ENCODE results near the gene GALNT9.

GRCh38 chr12:132178801-132179401, 150.5 kb downstream of the GALNT9 start:
- TF ChIP-seq ARNTL (CRISPR knock-in tag; IDR thresholded peaks at IDR 0.05; ENCODE audit: borderline replicate concordance, low read depth) (no peak), ZFP3 (CRISPR knock-in tag; IDR thresholded peaks at IDR 0.05) (no peak), ZNF565 (CRISPR knock-in tag; conservative IDR thresholded peaks at IDR 0.05; ENCODE audit: low read depth) (no peak), RARB (CRISPR knock-in tag; IDR thresholded peaks at IDR 0.05) (no peak), PATZ1 (CRISPR knock-in tag; IDR thresholded peaks at IDR 0.05; ENCODE audit: borderline replicate concordance) (no peak), ZFP30 (CRISPR knock-in tag; IDR thresholded peaks at IDR 0.05) (no peak), POU6F1 (CRISPR knock-in tag; IDR thresholded peaks at IDR 0.05; ENCODE audit: borderline replicate concordance, low read depth) (no peak), CSRNP3 (CRISPR knock-in tag; IDR thresholded peaks at IDR 0.05) (no peak), OSR1 (CRISPR knock-in tag; IDR thresholded peaks at IDR 0.05) (no peak), TSHZ2 (CRISPR knock-in tag; IDR thresholded peaks at IDR 0.05) (no peak), ESRRG (CRISPR knock-in tag; IDR thresholded peaks at IDR 0.05) (no peak)
